Stimulated activated CD8-positive, alpha-beta memory T cell treated with anti-CD3 and anti-CD28 coated beads, Interleukin-12 subunit alpha, Interleukin-12 subunit beta, amount 100 ng/mL, for 24 hours (primary cell): Measurements from ENCODE around the gene OXSR1.

ENCODE experiments used
- DNase-seq: peaks from one replicate; pipeline ENCODE4 v3.0.0-alpha.2; 2020; ENCODE audit errors: extremely low read depth

Gene OXSR1

GRCh38 chr3:38164952-38165721 is at the start of gene OXSR1:
Gene OXSR1 (plus strand): TSS chr3:38165537. CDS start chr3:38165877, 340 bp downstream.
- DNase-seq = peak; percentile 90

GRCh38 chr3:38115645-38116427 is 49.5 kb upstream of the OXSR1 start:
- DNase-seq = no peak

GRCh38 chr3:38116471-38117162 is 48.7 kb upstream of the OXSR1 start:
- DNase-seq = no peak

- DNase-seq = no peak
These were observed 48.1 kb upstream of the OXSR1 start for GRCh38 chr3:38117163-38117716.

GRCh38 chr3:38117748-38118420 is 47.5 kb upstream of the OXSR1 start:
- peak; percentile 38 for DNase-seq

- DNase-seq = no peak
These were observed 46.7 kb upstream of the OXSR1 start for GRCh38 chr3:38118421-38119247.

- DNase-seq = no peak
These were observed 46.1 kb upstream of the OXSR1 start for GRCh38 chr3:38119248-38119544.

- no peak for DNase-seq
These were observed 45.3 kb upstream of the OXSR1 start for GRCh38 chr3:38119821-38120692.

- no peak for DNase-seq
These were observed 44.5 kb upstream of the OXSR1 start for GRCh38 chr3:38120693-38121450.

GRCh38 chr3:38121451-38121831 is 43.9 kb upstream of the OXSR1 start:
- no peak for DNase-seq

GRCh38 chr3:38121832-38122461 is 43.4 kb upstream of the OXSR1 start:
- no peak for DNase-seq

GRCh38 chr3:38122712-38123290 is 42.5 kb upstream of the OXSR1 start:
- DNase-seq = no peak

GRCh38 chr3:38124324-38125122 is 40.8 kb upstream of the OXSR1 start:
- DNase-seq = no peak

GRCh38 chr3:38125305-38126120 is 39.8 kb upstream of the OXSR1 start:
- no peak for DNase-seq

- DNase-seq = no peak
These were observed 39.0 kb upstream of the OXSR1 start for GRCh38 chr3:38126121-38126892.
